CD4-positive, alpha-beta T cell treated with Interleukin-2 at 100 ng/mL for 4 hours (primary cell): ENCODE data around the gene SLC34A1.
"Not testable (repeated sequence)": the region's sequence is repeated elsewhere in the genome, so short reads cannot be mapped to it uniquely, and the experiment has no call there.

Experiments used
- DNase-seq: peaks from one replicate; pipeline ENCODE4 v3.0.0-alpha.2; 2020; ENCODE audit warnings: low spot score

SLC34A1 gene, protein sequence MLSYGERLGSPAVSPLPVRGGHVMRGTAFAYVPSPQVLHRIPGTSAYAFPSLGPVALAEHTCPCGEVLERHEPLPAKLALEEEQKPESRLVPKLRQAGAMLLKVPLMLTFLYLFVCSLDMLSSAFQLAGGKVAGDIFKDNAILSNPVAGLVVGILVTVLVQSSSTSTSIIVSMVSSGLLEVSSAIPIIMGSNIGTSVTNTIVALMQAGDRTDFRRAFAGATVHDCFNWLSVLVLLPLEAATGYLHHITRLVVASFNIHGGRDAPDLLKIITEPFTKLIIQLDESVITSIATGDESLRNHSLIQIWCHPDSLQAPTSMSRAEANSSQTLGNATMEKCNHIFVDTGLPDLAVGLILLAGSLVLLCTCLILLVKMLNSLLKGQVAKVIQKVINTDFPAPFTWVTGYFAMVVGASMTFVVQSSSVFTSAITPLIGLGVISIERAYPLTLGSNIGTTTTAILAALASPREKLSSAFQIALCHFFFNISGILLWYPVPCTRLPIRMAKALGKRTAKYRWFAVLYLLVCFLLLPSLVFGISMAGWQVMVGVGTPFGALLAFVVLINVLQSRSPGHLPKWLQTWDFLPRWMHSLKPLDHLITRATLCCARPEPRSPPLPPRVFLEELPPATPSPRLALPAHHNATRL

DNA sequence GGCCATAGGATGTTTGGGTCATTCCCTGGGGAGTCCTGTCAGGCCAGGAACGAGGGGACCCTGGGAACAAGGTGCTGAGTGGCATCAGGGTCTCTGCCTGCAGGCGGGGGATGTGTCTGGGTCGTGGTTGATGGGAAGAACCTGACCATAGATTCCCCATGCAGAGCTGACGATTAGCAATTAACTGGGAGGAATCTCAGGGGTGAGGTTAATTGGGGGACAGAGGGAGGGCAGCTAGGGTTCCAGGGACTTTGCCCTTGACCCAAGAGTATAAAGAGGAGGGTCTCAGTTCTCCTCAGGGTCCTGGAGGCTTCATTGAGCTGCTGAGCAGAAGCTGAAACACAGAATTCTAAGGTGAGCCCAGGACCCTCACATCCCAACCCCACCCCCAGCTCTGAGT lies at the start of gene SLC34A1:
Gene SLC34A1 (plus strand): TSS at position 301 of the 400 bp plus-strand sequence. CDS start 1,308 bp downstream, outside the sequence.
- no peak for DNase-seq

DNA sequence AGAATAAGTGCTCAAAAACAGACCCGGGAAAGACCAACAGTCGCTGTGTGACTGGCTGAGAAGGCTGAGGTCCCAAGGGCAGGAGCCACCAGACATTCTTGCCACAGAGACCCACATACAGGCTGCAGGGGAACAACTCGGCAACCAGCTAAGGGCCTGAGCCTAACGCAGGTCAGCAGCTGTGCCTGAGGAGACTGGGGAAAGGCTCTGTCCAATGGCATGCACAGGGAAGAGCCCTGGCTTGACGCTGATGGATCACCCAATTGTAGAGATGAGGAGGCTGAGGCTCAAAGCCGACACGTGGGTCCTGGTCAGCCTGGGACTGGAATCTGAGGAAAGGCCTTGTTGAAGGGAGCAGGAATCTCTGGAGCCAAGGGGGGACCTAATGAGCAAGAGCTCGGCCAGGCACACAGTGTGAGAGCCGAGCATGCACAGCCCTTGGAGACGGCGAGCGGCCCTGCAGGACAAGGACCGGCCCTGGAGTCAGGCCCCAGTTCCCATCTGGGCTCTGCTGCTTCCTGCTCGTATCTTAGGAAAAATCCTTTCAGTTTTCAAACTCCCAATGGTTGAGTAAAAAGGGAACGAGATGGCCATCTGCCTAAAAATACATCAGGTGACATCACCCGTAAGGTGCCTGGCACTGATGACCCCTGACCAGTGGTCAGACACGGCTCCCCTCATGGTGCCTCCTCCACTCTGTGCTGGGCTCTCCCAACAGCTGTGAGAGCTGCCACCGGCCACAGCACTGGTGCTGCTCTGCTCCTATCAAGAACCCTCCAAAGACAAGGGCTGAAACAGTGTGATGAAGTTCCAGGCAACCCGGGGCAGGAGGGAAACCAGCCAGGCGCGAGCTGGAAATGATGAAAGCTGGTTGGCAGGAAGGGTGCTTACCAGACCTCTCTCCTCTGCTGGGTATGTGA lies 49.2 kb upstream of the SLC34A1 start:
- DNase-seq: no peak

DNA sequence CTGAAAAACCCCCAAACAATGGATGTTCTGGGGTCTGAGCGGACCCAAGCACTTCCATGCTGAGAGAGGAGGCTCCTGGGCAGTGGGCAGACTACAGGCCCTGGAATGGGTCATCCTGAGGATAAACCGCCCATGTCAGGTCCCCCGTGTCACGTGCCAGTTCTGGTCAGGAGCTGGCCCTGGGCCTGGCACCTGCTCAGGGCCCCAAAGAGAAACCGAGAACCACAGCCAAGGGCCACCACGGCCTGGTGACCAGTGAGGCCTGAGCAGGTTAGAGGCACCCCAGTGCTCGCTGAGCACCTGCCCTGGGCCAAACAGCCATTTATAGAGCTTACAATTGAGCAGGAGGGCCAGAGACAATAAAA lies 48.6 kb upstream of the SLC34A1 start:
- no peak for DNase-seq

DNA sequence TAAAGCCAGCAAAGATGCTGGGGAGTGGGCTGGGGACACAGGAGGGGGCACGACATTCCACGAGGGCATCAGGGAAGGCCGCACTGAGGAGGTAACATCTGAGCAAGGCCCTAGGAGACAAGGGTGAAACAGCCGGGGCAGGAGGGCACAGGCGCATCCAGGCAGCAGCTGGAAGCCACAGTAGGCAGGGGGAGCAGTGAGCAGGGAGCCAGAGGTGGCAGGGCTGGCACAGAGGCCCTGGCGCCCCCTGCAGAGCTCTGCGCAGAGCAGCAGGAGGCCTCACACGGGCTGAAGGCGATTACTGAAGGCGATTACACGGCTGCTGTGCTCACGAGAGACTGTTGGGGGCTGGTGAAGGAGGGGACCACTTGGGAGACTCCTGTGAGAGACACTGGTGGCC lies 48.1 kb upstream of the SLC34A1 start:
- no peak for DNase-seq

DNA sequence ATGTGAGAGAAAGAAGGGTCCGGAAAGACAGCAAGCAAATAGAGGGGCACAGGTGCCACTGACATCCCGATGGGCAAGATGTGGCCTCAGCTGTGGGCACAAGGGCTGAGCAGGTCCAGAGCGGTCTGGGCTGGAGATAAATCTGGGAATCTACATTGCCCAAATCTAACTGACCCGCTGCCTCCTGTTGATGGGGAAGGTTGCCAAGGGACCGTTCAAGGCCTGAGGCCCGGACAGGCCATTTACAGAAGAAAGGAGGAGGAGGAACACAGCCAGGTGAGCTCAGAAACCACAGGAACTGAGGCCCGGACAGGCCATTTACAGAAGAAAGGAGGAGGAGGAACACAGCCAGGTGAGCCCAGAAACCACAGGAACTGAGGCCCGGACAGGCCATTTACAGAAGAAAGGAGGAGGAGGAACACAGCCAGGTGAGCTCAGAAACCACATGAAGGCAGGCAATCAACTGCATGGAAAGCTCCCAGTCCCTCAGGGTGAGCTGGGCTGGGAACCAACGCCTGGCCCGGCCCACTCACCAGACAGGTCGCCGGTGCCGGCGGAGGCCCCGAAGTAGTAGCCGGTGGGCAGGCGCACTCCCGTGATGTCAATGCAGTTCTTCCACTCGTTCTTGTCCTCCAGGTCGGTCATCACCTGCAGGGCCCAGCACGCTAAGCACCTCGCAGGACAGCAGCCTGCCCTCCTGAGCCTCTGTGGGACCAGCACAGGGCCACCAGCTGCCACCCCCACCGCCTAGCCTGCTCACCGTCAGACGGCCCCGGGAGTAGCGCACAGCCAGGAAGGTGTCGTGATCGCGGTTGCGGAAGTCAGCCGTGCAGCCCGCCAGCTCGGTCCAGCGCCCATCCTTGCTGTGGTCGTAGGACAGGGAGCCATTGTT lies 47.4 kb upstream of the SLC34A1 start:
- no peak for DNase-seq

DNA sequence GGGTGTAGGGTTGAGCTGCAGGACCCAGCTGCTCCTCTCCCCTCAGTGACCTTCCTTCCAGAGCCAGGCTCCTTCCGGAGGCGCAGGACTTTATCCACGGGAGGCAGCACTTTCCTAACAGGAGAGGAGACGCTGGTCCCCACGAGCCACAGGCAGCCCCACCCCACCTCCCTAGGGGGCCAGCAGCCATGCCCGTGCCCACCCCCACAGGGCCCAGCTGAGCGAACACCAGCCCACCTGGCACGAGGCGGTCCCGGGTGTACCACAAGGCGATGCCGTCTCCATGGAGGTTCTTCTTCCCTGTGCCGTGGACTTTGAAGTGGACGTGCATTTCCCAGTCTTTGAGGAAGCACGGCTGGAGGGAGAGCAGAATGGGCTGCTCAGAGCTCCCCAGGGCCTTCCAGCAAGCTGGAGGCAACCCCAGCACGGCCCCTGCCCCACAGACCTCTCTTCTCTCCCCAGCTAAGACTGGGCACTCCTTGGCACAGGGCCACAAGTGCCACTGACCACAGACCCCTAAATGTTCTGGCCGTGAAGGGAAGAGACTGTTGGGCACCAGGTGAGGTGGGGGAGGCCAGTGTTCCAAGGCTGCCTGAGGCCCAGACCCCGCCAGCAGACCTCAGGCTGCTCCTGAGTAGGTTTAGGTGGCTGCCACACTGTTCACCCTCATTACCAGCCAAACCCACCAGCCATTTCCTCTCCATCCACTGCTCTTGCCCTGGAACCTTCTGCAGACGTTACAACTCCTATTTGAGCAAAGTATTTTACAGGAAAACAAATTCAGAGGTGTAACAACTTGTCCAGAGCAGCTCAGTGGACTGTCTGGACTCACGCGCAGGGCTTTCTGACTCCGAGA lies 45.8 kb upstream of the SLC34A1 start:
- DNase-seq: no peak

DNA sequence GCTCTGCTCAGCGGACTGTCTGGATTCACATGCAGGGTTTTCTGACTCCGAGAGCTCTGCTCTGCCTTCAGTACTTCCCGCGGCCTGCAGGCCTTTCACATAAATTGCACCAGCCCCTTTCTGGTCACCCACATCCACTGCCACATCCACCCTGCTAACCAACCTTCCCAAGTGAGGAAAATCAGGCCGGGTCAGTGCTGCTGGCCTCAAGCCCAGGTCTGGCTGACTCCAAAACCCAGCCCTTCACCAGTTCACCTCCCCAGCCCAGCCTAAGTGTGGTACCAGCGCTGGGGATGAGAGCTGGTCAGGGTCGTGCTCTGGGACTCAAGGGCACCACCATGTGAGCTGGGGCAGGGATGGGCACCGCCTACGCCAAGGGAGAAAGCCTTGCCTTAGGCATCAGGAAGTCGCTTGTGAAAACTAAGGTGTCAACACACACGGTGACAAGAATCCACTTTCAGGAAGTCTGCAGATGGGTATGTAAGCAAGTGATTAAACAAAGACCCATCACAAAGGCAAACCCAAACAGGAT lies 45.1 kb upstream of the SLC34A1 start:
- DNase-seq: no peak

DNA sequence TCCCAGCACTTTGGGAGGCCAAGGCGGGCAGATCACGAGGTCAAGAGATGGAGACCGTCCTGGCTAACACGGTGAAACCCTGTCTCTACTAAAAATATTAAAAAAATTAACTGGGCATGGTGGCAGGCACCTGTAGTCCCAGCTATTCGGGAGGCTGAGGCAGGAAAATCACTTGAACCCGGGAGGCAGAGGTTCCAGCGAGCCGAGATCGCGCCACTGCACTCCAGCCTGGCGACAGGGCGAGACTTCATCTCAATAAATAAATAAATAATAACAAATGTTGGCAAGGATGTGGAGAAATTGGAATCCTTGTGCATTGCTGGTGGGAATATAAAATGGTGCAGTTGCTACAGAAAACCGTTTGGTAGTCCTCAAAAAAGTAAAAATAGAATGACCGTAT lies 41.2 kb upstream of the SLC34A1 start:
- DNase-seq: not testable (repeated sequence)

DNA sequence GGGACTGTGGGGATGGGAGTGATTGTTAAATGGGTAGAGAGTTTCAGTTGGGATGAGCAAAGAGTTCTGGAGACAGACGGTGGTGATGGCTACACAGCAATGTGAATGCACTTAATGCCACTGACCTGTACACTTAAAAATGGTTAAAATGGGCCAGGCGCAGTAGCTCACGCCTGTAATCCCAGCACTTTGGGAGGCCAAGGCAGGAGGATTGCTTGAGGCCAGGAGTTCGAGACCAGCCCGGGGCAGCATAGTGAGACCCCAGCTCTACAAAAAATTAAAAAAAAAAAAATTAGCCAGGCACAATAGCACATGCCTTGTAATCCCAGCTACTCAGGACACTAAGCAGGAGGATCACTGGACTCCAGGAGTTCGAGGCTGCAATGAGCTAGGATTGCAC lies 40.5 kb upstream of the SLC34A1 start:
- no peak for DNase-seq

DNA sequence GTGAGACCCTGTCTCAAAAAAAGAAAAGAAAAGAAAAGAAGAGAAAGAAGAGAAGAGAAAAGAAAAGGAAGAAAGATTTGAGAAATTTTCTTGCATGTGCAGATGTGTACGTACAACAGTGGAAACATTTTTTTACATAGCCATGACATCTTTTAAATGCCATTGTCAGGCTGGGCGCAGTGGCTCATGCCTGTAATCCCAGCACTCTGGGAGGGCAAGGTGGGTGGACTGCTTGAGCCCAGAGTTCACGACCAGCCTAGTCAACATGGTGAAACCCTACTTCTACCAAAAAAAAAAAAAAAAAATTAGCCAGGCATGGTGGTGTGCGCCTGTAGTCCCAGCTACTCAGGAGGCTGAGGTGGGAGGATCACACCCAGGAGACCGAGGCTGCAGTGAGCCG lies 39.3 kb upstream of the SLC34A1 start:
- no peak for DNase-seq

DNA sequence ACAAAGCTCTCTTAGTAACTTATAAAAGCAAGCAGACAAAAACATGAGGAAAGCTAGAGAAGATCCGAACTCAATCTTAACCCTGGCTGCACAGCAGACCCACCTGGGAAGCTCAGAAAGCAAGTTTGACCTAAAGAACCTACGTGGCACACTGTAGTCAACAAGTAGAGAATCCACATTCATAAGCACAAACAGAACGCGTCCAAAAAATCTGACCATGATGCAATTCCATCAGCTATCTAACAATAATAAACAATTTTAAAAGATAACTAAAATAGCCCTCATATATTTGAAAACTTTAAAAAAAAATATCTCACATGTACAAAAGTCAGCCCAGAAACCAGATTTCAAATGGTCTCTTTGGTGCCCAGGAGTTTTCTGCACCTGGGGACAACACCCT lies 37.4 kb upstream of the SLC34A1 start:
- DNase-seq: no peak

DNA sequence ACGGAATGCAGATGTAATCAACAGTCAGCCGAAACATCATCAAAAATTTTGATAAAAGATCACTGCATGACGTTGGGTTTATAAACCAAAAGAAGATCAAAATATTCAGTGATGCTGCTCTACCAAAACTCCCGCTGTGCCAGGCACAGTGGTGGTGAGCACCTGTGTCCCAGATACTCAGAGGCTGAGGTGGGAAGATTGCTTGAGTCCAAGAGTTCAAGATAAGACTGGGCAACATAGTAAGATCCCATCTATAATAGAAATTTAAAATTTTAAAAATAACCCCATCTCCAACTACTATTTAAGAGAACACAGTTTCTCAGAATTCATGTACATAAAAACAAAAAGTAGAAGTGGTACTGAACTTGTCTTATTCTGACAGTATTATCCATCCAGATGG lies 36.5 kb upstream of the SLC34A1 start:
- DNase-seq: no peak

DNA sequence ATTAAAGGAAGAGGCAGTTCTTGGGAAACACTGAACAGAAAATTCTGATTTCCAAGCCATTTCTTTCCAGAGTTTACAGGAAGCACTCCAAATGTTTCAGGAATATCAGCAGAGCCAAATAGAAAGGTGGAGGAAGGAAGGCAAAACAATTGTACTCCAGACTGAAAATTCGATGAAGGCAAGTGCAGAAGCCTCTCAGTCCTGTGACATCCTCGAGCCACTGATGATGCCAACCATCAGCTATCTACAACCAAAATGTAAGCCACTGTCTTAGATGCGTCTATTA lies 34.9 kb upstream of the SLC34A1 start:
- DNase-seq: no peak

DNA sequence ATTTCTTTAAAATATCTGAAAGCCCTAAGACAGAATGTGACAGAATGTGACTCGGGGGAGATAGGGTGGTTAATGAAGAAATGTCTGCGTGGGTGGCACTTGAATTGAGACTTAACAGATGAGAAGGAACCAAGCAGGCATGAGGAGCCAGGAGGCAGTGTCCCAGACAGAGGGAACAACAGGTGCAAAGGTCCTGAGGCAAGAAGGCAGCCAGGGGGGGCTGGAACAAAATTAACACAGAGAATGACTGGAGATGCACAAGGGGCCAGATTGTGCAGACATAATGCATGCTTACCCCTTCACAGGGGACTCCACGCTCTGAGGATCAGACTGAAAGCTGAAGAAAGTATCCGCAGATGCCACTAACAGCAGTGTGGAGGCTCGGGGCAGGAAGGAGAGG lies 34.5 kb upstream of the SLC34A1 start:
- no peak for DNase-seq

DNA sequence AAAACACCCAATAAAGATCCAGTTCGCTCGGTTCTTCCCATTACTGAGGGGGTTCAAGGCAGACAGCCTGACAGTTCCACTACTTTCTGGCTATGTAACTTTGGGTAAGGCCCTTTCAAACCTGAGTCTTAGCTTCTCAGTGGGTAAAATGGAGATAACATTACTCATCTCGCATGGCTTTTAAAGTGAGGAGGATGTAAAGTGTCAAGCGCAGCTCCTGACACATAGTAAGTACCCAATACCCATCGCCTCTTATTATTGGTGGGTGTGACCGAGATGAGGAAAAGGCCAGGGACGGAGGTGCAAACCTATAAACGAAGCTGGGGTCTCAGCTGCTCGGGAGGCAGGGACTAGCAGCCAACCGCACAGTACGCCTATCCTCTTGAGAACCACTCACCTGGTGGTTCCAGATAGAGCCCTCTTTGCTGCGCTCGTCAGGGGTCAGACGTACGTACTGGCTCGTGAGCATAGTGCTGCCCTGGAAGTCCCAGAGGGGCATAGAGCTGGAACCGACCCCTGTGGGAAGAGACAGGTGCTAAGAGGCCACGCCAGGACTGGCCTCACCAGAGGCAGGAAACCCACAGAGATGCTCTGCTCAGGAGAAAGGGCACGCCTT lies 33.4 kb upstream of the SLC34A1 start:
- DNase-seq: no peak

DNA sequence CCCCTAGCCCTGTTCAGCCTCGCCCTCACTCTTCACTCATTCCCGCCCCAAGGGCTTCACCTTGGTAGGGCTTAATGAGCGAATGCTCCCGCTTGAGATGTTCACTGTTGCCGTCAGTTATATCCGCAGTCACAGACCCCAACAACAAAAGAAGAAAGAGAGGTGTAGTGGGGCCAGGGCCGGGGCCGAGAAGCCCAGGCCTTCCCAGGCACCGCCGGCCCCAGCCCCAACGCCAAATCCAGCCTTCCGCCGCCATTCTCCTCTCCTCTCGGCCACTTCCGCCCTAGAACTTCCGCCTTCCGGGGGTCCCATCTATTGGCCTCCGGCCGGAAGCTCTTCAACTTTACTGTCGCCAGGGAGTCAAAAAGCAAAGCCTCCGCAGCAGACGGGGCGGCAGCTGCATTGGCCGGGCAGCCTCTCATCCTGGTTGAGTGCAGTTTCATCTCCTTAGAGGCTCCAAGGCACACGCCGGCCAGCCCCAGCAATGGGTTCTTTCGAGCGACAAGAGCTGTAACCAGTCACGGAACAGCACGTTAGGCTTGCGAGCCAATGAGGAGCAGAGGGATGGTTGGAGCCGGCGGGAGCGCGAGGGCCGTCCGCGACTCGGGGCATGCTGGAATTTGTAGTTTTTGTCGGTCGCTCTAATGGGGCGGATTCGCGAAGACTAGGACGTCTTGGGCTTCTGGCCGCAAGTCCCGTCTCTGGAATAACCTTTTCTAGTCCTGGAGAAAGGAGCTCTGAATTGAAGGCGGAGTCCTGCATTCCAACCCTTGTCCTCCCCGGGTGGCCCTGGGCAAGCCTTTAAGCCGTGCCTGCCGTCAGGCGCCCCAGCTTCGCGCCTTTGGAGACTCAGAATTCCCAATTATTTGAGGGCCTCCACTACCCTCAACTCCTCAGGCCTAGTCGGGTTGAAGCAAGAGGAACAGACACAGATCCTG lies 32.6 kb upstream of the SLC34A1 start, which contains the start of gene LMAN2:
Gene LMAN2 (minus strand): TSS at position 277 of the 938 bp plus-strand sequence. CDS start 21 bp downstream, at position 256.
- peak; percentile 95 for DNase-seq

DNA sequence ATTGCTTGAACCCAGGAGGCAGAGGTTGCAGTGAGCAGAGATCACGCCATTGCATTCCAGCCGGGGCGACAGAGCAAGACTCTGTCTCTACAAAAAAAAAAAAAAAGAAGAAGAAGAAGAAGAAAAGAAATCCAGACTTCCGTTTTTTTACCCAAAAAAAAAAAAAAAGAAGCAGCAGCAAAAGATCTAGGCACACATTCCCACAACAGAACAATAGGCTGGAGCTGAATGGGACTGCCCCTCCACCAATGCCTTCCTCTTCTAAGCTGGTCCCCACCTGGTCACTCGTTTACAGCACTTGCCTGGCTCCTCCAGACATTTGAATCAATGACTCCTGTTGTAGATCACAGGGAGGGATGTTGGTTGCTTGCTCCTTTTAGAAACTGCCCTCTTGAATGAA lies 31.1 kb upstream of the SLC34A1 start:
- no peak for DNase-seq

DNA sequence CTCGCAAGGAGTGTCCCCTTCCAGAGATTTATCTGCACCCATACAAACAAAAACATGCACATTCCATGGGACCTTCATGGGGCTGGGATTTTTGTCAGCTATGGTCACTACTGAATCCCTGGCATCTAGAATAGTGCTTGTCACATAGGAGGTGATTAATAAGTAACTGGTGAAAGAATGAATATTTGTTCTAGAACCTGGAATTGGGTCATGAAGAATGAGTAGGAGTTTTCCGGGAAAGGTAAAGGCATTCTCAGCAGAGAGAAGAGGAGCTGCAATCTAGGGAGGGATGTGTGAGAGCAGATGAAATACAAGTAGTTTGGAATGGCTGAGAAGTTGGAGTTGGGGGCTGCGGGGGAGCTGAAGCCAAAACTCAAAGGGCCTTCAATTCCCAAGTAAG lies 30.0 kb upstream of the SLC34A1 start:
- no peak for DNase-seq

DNA sequence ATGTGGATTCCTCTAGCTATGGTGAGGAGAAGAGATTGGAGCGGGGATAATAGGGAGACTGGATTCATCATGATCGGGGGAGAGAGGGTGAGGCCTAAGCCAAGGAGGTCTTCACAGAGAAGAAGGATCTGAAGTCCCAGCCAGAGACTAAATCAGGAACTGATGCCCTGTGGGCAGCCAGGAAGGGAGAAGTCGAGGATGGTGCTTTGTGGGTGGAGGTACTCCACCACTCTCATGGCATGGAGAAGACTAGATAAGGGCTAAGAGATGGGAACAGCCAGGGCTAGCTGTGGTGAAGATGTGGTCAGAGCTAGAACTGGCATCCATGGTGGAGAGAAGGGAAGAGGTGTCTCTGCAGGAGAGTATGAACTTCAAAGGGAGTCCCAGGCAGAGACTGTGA lies 29.5 kb upstream of the SLC34A1 start:
- DNase-seq: no peak
